PC-3 (cell line): ENCODE results near the gene PLCL2. TPM values are rescaled to one million over a fixed set of nuclear protein-coding genes. Genes with fewer than 3 reads are reported as not detected.

ENCODE experiments used
- ATAC-seq: fragments of 200-7000 bp; cut with Tn5 transposase; 2 replicates; pipeline ENCODE4 v1.9.1; 2020; ENCODE audit warnings: mild to moderate bottlenecking, moderate library complexity
- BruUV-seq: library from RNA; stranded (reverse); fragments of 400-500 nt; replicated peaks from 2 replicates; lab custom pipeline; 2021; lab: Mats Ljungman, UMichigan
- CTCF ChIA-PET: fragments of 300-600 bp; sonication (Branson Sonifier 250); formaldehyde crosslinking; loops from one replicate; lab custom pipeline; 2022; ENCODE audit warnings: antibody characterized with exemption; lab: Charles Lee
- POLR2A ChIA-PET: fragments of 300-600 bp; sonication (Branson Sonifier 250); formaldehyde crosslinking; loops from one replicate; lab custom pipeline; 2022; ENCODE audit warnings: antibody characterized with exemption; ENCODE audit not compliant: unreplicated experiment; lab: Charles Lee
- DNase-seq: peaks from one replicate; pipeline ENCODE4 v3.0.0-alpha.2; 2015
- H2AFZ ChIP-seq: fragments of 300-600 bp; sonication (generic); 2 replicates; pipeline ENCODE4 v1.6.0; 2016; ENCODE audit warnings: antibody characterized with exemption, low read length
- H3F3A ChIP-seq: fragments of 300-600 bp; sonication (generic); one replicate; pipeline ENCODE4 v1.6.0; 2017; ENCODE audit warnings: antibody characterized with exemption, low read length, control low read depth, mild to moderate bottlenecking; ENCODE audit not compliant: unreplicated experiment
- H3K27ac ChIP-seq: fragments of 300-600 bp; sonication (generic); 2 replicates; pipeline ENCODE4 v1.5.1; 2016; ENCODE audit warnings: mild to moderate bottlenecking, low read length
- H3K27me3 ChIP-seq: fragments of 300-600 bp; sonication (generic); 2 replicates; pipeline ENCODE4 v1.6.1; 2016; ENCODE audit warnings: low read length, mixed read lengths
- H3K36me3 ChIP-seq: fragments of 300-600 bp; sonication (generic); 2 replicates; pipeline ENCODE4 v1.6.1; 2016; ENCODE audit warnings: low read depth, mixed run types, low read length, mixed read lengths
- H3K4me1 ChIP-seq: fragments of 300-600 bp; sonication (generic); 2 replicates; pipeline ENCODE4 v1.5.1; 2016; ENCODE audit warnings: low read length; ENCODE audit not compliant: insufficient read depth
- H3K4me2 ChIP-seq: fragments of 300-600 bp; sonication (generic); 2 replicates; pipeline ENCODE4 v1.6.0; 2016; ENCODE audit warnings: low read length
- H3K4me3 ChIP-seq: fragments of 300-600 bp; sonication (generic); 2 replicates; pipeline ENCODE4 v1.5.1; 2016; ENCODE audit warnings: mild to moderate bottlenecking, low read length, mixed read lengths
- H3K79me2 ChIP-seq: fragments of 300-600 bp; sonication (generic); 2 replicates; pipeline ENCODE4 v1.6.1; 2017; ENCODE audit warnings: low read length, mixed read lengths
- H3K9ac ChIP-seq: fragments of 300-600 bp; sonication (generic); 2 replicates; pipeline ENCODE4 v1.6.0; 2016; ENCODE audit warnings: mild to moderate bottlenecking, low read length
- H3K9me2 ChIP-seq: fragments of 300-600 bp; sonication (generic); replicated peaks from 2 replicates; pipeline ENCODE4 v1.6.1; 2016; ENCODE audit warnings: mixed run types, low read length, mixed read lengths
- H3K9me3 ChIP-seq: fragments of 300-600 bp; sonication (generic); 2 replicates; pipeline ENCODE4 v1.6.1; 2016; ENCODE audit warnings: low read length, mixed read lengths
- H4K20me1 ChIP-seq: fragments of 300-600 bp; sonication (generic); 2 replicates; pipeline ENCODE4 v1.6.1; 2016; ENCODE audit warnings: low read length, mixed read lengths
- EZH2 ChIP-seq: fragments of 300-600 bp; sonication (generic); IDR thresholded peaks from one replicate; pipeline ENCODE4 v1.6.1; 2017; ENCODE audit warnings: antibody characterized with exemption, mild to moderate bottlenecking, low read length; ENCODE audit not compliant: unreplicated experiment
- EZH2phosphoT487 ChIP-seq: fragments of 300-600 bp; sonication (generic); IDR thresholded peaks from 2 replicates; pipeline ENCODE4 v1.6.1; 2018; ENCODE audit warnings: mild to moderate bottlenecking, antibody characterized with exemption, low read length, borderline replicate concordance
- intact Hi-C: fragments of 100-400 bp; cut with micrococcal nuclease; formaldehyde crosslinking; loops from 2 replicates; pipeline ENCODE4 v1.9.0; 2023
- total RNA-seq: library from RNA; depleted of rRNA; stranded (reverse); fragments of >200 nt; gene quantifications from 2 replicates; pipeline ENCODE4 v1.2.3, GENCODE V29; 2014
- TF ChIP-seq, protein P1 (sequence below): fragments of 300-600 bp; sonication (generic); conservative IDR thresholded peaks from 2 replicates; pipeline ENCODE4 v1.5.1; 2017; ENCODE audit warnings: antibody characterized with exemption, low read depth, mild to moderate bottlenecking, low read length

Gene PLCL2
- total RNA-seq, 1 experiment from 2014 or later = 9.8 TPM

- Histone ChIP-seq H3K36me3 (no peaks in the 10 kb centered on the region), H3F3A (peaks cover 4% of the 10 kb centered on the region), H3K4me3 (peak overlapping the region; percentile 5; the same call in 1 of the 2 replicates), H3K9me2 (no peaks in the 10 kb centered on the region), H3K4me1 (peaks cover 16% of the 10 kb centered on the region), H3K9me3 (no peaks in the 10 kb centered on the region), H3K79me2 (no peaks in the 10 kb centered on the region), H4K20me1 (no peaks in the 10 kb centered on the region), H3K4me2 (peak overlapping the region; percentile 63), H3K27me3 (no peaks in the 10 kb centered on the region), H2AFZ (peak overlapping the region; percentile 66), H3K27ac (peak overlapping the region; percentile 64), H3K9ac (no peak overlapping the region)
- POLR2A ChIA-PET = no interaction called here
- CTCF ChIA-PET = interaction anchor here (0.6 to 0.7 kb wide), 2 partner anchors 75 to 334 kb away, joined by 3 to 4 read pairs; no protein-coding TSS in a partner anchor
- TF ChIP-seq EZH2phosphoT487 (no peak), EZH2 (no peak)
- TF ChIP-seq, protein P1, sequence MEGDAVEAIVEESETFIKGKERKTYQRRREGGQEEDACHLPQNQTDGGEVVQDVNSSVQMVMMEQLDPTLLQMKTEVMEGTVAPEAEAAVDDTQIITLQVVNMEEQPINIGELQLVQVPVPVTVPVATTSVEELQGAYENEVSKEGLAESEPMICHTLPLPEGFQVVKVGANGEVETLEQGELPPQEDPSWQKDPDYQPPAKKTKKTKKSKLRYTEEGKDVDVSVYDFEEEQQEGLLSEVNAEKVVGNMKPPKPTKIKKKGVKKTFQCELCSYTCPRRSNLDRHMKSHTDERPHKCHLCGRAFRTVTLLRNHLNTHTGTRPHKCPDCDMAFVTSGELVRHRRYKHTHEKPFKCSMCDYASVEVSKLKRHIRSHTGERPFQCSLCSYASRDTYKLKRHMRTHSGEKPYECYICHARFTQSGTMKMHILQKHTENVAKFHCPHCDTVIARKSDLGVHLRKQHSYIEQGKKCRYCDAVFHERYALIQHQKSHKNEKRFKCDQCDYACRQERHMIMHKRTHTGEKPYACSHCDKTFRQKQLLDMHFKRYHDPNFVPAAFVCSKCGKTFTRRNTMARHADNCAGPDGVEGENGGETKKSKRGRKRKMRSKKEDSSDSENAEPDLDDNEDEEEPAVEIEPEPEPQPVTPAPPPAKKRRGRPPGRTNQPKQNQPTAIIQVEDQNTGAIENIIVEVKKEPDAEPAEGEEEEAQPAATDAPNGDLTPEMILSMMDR = no peak
- intact Hi-C loops = no loop called here
- ATAC-seq (peak; percentile 97), DNase-seq (peak; percentile 80)
- no TSS peak for BruUV-seq
Measured at GRCh38 chr3:16871915-16872842, 12.6 kb upstream of the PLCL2 start.

GRCh38 chr3:16873872-16874271 is 10.9 kb upstream of the PLCL2 start:
- Histone ChIP-seq H3K9me3 (no peaks in the 10 kb centered on the region), H3F3A (peaks cover 4% of the 10 kb centered on the region), H3K27ac (no peak overlapping the region), H3K79me2 (no peaks in the 10 kb centered on the region), H3K9ac (no peak overlapping the region), H3K4me3 (no peak overlapping the region), H3K4me1 (peaks cover 16% of the 10 kb centered on the region), H3K27me3 (no peaks in the 10 kb centered on the region), H3K36me3 (no peaks in the 10 kb centered on the region), H3K4me2 (no peak overlapping the region), H3K9me2 (no peaks in the 10 kb centered on the region), H2AFZ (no peak overlapping the region), H4K20me1 (no peaks in the 10 kb centered on the region)
- ChIA-PET POLR2A (no interaction called here), CTCF (no interaction called here)
- intact Hi-C loops = no loop called here
- no peak for DNase-seq
- BruUV-seq = no TSS peak
- no peak for ATAC-seq
- TF ChIP-seq, protein P1 = no peak
- TF ChIP-seq EZH2phosphoT487 (no peak), EZH2 (no peak)
